ENCODE results near the gene C5.

Gene C5

DNA sequence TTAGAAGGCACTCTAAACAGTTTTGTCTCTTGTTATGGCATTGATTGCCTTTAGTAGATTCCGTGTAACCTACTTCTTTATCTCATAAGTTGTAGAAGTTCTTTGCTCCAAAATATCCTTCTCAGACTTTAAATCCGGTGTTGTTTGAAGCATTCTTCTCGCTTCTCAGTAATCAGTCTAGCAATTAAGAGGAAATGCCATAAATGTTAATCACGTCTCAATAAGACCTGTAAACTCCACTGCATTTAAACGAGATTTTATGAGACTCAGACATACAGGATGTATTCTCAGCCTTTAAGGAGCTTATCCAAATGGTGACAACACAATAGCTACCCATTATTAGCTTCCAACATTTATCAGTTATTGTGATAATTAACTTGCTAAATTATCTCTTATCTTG is 7.7 kb upstream of the C5 start:
- no peaks in the 10 kb centered on the region for H3K36me3 ChIP-seq (ENCODE audit: insufficient read depth, low read length)
- no peaks in the 10 kb centered on the region for H3K27me3 ChIP-seq (ENCODE audit: insufficient read depth, low read length, poor library complexity, severe bottlenecking)
- no peak for TF ChIP-seq EZH2phosphoT487 (IDR thresholded peaks at IDR 0.05; ENCODE audit: borderline replicate concordance)
- TF ChIP-seq, protein P1, sequence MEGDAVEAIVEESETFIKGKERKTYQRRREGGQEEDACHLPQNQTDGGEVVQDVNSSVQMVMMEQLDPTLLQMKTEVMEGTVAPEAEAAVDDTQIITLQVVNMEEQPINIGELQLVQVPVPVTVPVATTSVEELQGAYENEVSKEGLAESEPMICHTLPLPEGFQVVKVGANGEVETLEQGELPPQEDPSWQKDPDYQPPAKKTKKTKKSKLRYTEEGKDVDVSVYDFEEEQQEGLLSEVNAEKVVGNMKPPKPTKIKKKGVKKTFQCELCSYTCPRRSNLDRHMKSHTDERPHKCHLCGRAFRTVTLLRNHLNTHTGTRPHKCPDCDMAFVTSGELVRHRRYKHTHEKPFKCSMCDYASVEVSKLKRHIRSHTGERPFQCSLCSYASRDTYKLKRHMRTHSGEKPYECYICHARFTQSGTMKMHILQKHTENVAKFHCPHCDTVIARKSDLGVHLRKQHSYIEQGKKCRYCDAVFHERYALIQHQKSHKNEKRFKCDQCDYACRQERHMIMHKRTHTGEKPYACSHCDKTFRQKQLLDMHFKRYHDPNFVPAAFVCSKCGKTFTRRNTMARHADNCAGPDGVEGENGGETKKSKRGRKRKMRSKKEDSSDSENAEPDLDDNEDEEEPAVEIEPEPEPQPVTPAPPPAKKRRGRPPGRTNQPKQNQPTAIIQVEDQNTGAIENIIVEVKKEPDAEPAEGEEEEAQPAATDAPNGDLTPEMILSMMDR (conservative IDR thresholded peaks at IDR 0.05; ENCODE audit: low read length), result no peak
- no peak overlapping the region for H3K4me3 ChIP-seq (ENCODE audit: low read length, poor library complexity, severe bottlenecking)
- H4K20me1 ChIP-seq (ENCODE audit: insufficient read depth, low read length, poor library complexity, severe bottlenecking), result no peaks in the 10 kb centered on the region
- no peaks in the 10 kb centered on the region for H3K79me2 ChIP-seq (ENCODE audit: insufficient read depth, low read length)
- no peaks in the 10 kb centered on the region for H3K9me2 ChIP-seq (replicated peaks; ENCODE audit: low read depth, low read length)
- H3K4me1 ChIP-seq (ENCODE audit: insufficient read depth, low read length, poor library complexity, severe bottlenecking), result peaks cover 17% of the 10 kb centered on the region
- H3K9ac ChIP-seq (ENCODE audit: low read depth, low read length, poor library complexity, severe bottlenecking), result no peak overlapping the region
- H3F3A ChIP-seq (ENCODE audit: low read depth), result 0 out of 2 replicates have a peak, but pooled peaks cover 3% of the 10 kb centered on the region
- H3K4me2 ChIP-seq (ENCODE audit: low read depth, low read length, poor library complexity, severe bottlenecking), result no peak overlapping the region
- H3K9me3 ChIP-seq (ENCODE audit: insufficient read depth, low read depth, low read length), result no peaks in the 10 kb centered on the region
- no peak overlapping the region for H2AFZ ChIP-seq (ENCODE audit: low read length)

DNA sequence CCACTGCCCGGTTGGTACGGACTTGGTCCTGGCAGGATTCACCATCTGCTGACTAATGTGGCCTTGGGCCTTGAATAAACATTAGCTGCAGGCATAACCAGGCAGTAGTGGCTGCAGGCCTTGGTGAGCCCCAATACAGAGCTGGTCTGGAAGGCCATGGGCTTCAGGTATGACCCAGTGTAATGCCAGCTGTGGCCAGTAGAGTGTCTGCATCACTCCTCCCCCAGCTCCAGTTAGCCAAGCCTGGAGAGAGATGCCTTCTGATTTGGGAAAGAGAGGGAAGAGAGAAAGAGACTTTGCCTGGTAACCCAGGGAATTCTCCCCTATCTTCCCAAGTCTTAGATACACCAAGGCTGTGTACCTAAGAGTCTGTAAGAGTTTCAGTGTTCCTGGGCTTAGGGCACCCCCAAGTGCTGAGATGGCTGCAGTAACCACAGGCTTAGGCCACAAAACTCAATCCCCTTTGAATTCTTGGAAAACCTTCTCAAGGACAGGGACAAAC is 5.6 kb upstream of the C5 start:
- no peaks in the 10 kb centered on the region for H3K9me3 ChIP-seq (ENCODE audit: insufficient read depth, low read depth, low read length)
- no peaks in the 10 kb centered on the region for H3K9me2 ChIP-seq (replicated peaks; ENCODE audit: low read depth, low read length)
- no peaks in the 10 kb centered on the region for H3K27me3 ChIP-seq (ENCODE audit: insufficient read depth, low read length, poor library complexity, severe bottlenecking)
- H3F3A ChIP-seq (ENCODE audit: low read depth), result no peaks in the 10 kb centered on the region
- no peaks in the 10 kb centered on the region for H3K79me2 ChIP-seq (ENCODE audit: insufficient read depth, low read length)
- H3K36me3 ChIP-seq (ENCODE audit: insufficient read depth, low read length), result no peaks in the 10 kb centered on the region
- H3K4me3 ChIP-seq (ENCODE audit: low read length, poor library complexity, severe bottlenecking), result no peak overlapping the region
- H2AFZ ChIP-seq (ENCODE audit: low read length), result no peak overlapping the region
- H3K4me1 ChIP-seq (ENCODE audit: insufficient read depth, low read length, poor library complexity, severe bottlenecking), result no peaks in the 10 kb centered on the region
- H3K9ac ChIP-seq (ENCODE audit: low read depth, low read length, poor library complexity, severe bottlenecking), result no peak overlapping the region
- H4K20me1 ChIP-seq (ENCODE audit: insufficient read depth, low read length, poor library complexity, severe bottlenecking), result no peaks in the 10 kb centered on the region
- no peak overlapping the region for H3K4me2 ChIP-seq (ENCODE audit: low read depth, low read length, poor library complexity, severe bottlenecking)
- TF ChIP-seq EZH2phosphoT487 (IDR thresholded peaks at IDR 0.05; ENCODE audit: borderline replicate concordance), result no peak
- TF ChIP-seq, protein P1 (conservative IDR thresholded peaks at IDR 0.05; ENCODE audit: low read length), result peak; percentile 74

DNA sequence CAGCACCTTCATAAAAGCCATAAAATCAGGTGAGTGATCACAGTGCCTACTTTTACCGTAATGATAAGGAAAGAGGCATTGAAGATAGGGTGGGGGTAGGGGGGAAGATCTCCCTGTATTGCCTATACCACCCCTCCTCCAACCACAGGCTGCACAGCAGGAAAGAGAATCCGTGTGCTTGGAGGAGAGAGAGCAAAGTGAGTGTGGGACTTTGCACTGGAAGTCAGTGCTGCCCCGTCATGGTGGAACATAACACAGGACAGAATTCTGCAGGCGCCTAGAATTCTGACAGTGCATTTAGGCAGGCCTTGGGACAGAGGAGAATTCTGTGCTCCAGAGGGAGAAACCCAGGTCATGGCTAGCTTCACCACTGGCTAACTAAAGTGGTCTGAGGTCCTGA is 3.5 kb upstream of the C5 start:
- H4K20me1 ChIP-seq (ENCODE audit: insufficient read depth, low read length, poor library complexity, severe bottlenecking), result no peaks in the 10 kb centered on the region

More for the DNA sequence above, 3.5 kb upstream of the C5 start:
- Histone ChIP-seq H3K9ac (ENCODE audit: low read depth, low read length, poor library complexity, severe bottlenecking) (no peak overlapping the region), H3K9me2 (replicated peaks; ENCODE audit: low read depth, low read length) (no peaks in the 10 kb centered on the region), H3K4me3 (ENCODE audit: low read length, poor library complexity, severe bottlenecking) (no peak overlapping the region), H3F3A (ENCODE audit: low read depth) (no peaks in the 10 kb centered on the region), H2AFZ (ENCODE audit: low read length) (no peak overlapping the region), H3K9me3 (ENCODE audit: insufficient read depth, low read depth, low read length) (no peaks in the 10 kb centered on the region), H3K79me2 (ENCODE audit: insufficient read depth, low read length) (no peaks in the 10 kb centered on the region), H3K27me3 (ENCODE audit: insufficient read depth, low read length, poor library complexity, severe bottlenecking) (no peaks in the 10 kb centered on the region), H3K4me1 (ENCODE audit: insufficient read depth, low read length, poor library complexity, severe bottlenecking) (no peaks in the 10 kb centered on the region), H3K36me3 (ENCODE audit: insufficient read depth, low read length) (no peaks in the 10 kb centered on the region), H3K4me2 (ENCODE audit: low read depth, low read length, poor library complexity, severe bottlenecking) (no peak overlapping the region)
- TF ChIP-seq, protein P1 (conservative IDR thresholded peaks at IDR 0.05; ENCODE audit: low read length), result no peak
- no peak for TF ChIP-seq EZH2phosphoT487 (IDR thresholded peaks at IDR 0.05; ENCODE audit: borderline replicate concordance)

All from Loucy (cell line).